ENCODE results near the gene C18orf63.

- no peak for TF ChIP-seq YY1 (IDR thresholded peaks at IDR 0.05; ENCODE audit: insufficient read depth, insufficient read length)
- no peak for TF ChIP-seq ZNF274 (IDR thresholded peaks at IDR 0.05; ENCODE audit: low read depth, low read length)
These were observed 62.1 kb downstream of the C18orf63 start for GRCh38 chr18:74377776-74378175.
